ENCODE measurements around the gene RSL24D1.
"Not testable (repeated sequence)": the region's sequence is repeated elsewhere in the genome, so short reads cannot be mapped to it uniquely, and the experiment has no call there.

Gene RSL24D1

DNA sequence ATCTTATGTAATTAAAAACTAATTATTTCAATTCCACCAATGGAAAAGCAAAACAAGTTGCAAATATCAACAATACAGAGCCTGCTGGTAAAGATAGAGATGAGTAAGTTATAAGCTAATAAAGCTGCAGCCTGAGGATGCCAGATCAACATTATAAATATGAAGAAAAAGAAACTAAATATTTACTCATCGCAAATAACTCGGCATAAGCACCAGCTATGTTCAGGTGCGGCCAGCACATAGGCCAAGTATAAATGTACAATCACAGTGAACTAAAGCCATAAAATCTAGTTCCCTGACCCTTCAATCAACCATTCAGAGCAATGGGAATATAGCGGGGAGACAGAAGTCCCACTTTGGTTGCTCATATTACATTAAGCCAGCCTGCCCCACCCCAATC, 7.7 kb upstream of the RSL24D1 start:
- no peak for DNase-seq

DNA sequence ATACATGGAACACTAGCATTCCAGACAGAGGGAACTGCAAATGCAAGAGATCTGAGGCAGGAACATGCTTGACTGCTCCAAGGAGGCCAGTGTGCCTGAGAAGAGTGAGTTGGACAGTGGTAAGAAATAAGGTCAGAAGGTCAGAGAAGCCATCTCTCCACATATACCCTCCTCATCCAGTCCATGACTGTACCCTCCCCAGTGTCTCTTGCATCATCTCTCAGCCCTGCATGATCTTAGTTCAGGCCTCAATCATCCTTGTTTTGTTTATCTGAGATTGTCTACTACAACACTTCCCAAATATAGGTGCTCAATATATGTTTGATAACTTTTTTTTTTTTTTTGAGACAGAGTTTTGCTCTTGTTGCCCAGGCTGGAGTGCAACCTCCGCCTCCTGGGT, 5.5 kb upstream of the RSL24D1 start:
- DNase-seq = no peak

DNA sequence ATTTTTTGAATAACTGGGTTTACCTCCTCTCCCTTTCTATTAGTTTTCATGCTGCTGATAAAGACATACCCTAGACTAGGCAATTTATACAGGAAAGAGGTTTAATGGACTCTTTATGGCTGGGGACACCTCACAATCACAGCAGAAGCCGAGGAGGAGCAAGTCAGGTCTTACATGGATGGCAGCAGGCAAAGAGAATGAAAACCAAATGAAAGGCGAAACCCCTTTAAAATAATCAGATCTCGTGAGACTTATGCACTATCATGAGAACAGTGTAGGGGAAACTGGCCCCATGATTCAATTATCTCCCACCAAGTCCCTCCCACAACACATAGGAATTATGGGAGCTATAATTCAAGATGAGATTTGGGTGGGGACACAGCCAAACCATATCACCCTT, 2.0 kb upstream of the RSL24D1 start:
- no peak for DNase-seq

DNA sequence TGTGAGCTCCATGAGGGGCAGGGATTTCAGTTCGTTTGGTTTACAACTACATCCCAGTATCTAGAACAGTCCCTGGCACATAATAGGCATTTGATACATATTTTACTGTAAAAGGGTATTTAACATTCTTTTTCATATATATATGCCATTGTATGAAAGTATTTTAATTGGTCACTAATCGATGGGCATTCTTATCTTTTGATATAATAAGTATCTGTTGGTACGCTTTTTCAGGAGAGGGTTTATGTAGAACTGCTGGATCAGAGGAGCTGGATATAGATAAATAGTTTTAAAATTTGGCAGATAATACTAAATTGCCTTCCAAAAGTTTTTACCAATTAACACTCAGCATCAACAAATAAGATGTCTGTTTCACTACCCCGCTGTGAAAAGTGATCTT, 978 bp upstream of the RSL24D1 start:
- no peak for DNase-seq

DNA sequence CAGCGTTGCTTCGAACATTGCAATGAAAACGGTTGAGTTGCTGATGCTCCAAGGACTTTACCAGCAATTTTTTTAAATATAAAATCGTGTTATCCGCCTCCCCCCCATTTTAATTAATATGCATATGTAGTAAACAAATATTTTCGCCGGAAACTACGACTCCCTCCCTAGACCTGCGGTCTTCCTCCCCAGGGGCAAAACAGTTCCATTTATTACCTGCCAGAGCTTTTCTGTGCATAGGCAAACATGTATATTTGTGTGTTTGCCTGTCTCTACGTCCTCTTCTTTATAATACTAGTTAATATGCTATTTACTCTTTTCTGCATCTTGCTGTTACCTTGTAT, 593 bp upstream of the RSL24D1 start:
- DNase-seq = no peak

DNA sequence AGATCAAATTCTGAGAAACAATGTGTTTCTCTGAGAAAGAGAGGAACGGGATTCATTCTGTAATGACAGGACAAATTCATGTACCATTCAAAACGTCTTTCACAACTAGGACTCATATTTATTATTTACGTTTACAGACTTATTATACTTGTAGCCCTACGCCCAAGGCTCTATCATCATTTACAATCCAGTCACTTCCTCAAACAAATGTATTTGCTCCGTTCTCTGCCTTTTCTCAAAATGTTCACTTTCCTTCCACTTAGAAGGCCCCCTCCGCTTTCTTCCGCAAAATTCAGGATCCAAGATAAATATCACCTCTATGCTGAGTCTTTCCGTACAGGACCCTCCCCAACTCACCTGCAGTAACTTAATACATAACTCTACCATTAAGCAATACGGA, 745 bp downstream of the RSL24D1 start:
- no peak for DNase-seq

DNA sequence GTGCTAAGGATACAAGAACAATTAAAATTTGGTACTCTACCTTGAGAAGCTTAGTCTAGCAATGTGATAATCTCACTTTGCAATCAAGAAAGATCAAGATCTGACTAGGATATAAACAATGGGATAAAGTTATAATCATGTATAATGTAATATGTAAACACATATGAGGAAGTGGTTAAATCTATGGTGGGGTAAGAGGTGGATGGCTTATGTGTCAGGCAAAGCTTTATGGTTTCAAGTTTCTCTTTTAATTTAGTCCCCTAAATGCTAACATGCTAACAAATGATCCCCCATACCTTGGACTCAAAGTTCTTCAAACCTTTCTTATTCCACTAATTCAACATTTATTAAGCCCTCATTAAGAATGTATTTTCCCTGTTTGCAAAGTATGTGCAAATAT, 2.5 kb downstream of the RSL24D1 start:
- no peak for DNase-seq

DNA sequence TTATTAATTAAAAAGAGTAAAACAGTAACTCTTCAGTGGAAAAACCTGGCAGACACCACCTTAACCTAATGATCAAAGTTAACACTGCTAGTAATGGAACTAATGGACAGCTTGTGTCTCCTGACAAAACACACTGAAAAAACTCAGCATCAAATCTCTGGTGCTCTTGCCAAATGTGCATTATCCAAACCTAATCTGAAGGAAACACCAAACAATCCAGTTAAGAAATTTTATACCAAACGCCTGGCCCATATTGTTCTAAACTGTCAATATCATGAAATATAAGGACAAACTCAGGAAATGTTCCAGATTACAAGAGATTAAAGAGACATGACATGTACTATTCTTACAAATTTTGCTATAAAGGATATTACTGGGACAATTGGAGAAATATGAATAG, 10.4 kb downstream of the RSL24D1 start:
- DNase-seq = no peak

DNA sequence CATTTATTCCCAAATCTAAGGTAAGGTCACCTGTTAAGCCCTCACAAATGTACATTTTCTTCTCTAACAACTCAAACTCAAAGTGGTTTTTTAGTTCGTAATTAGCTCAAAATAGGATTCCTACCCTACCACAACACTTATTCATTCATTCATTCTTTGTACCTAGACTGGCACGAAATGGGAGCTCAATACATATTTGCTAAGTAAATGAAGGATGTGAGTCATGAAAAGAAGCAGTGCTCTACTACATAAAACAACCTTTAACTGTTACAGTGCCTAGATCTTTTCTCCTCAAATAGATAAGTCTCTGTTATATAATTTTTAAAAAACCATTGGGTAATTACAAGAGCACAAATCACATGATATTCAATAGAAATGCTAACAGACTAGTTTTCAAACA, 13.1 kb downstream of the RSL24D1 start:
- no peak for DNase-seq

DNA sequence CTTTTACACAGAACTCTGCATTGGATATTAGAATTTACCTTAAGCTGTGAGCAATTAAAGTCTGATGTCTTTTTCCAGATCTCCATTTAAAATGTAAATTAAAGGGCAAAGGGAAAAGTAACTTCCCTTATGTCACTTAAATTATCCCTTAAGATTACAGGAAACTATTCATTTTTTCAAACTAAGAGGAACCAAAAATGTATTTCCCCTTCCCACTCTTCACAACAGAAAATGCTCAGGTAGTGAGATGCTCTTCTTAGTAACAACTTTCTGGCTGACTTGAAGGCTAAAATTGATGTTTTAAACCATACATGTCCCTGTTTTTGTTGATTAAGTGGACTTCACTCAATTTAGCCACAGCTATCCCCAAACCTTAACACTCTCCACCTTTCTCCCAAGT, 17.6 kb downstream of the RSL24D1 start:
- DNase-seq = no peak

DNA sequence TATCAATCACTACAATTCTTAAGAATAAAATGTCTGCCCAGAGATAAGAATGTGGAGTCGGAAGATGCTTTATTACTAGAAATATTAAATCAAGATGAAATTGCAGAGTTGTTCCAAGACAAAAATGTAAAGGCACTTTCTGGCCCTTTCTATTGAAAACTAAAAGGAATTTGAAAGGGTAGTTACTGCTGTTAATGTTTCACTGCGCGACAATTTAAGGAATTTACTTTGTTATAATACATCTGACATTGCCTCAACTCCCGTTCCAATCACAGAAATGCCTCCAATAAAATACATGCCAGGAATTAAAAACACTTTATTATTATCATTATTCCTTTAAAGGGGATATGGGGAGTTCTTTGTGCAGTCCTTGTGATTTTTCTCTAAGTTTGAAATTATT, 26.4 kb downstream of the RSL24D1 start:
- DNase-seq = no peak

DNA sequence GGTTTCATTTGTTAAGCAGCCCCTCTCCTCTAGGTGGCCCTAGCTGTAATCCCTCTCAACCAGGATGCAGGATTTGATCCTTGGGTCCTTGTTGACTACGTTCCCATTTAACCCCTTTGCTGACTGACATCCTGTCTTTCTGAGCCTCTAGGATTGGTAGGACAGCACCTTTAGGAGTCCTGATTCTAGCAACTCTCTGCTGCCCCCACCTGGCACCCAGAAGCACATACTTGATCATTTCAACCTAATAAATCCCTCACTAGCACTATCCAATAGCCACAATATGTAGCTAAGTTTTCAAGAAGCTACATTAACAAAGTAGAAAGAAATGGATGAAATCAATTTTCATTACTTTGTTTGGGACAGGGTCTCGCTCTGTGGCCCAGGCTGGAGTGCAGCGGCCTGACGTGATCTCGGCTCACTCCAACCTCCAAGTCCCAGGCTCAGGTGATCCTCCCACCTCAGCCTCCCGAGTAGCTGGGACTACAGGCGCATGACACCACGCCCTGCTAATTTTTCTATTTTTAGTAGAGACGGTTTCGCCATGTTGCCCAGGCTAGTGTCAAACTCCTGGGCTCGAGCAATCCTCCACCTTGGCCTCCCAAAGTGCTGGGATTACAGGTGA, 28.3 kb downstream of the RSL24D1 start:
- DNase-seq = no peak

DNA sequence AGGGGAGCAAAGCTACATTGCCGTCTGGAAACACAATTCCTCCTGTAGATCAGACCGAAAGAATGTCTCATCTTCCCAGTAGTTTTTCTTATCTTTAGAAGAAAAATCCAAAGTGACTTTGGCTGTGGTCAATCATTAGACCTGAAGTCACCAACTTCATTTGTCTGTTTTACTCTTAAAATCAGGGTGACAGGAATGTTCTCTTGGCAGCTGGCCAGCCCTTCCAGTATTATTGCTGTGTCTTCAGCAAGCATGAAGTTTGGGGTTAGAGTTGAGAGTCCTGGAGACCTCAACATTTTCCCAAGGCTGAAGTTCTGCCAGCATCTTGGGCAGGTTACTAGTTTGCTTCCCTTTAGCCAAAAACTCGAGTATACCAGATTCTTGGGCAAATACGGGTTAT, 32.5 kb downstream of the RSL24D1 start:
- DNase-seq = no peak

DNA sequence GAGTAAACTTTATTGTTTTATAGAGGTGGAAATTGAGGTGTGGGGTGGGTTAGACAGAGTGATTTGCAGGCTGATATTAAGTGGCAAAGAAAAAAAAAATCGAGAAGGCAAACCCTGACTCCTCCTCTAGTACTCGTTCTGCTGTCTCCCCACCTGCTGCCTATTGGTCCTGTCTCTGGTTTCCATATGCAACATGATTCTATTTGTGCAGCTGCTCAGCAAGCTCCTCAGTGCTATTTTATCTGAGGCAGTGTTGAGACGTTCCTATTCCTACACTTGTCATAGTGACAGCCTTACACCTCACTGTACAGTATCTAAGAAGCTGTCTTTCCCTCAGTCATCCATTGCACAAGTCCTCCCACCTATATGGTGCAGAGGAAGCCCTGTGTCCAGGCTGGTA, 45.1 kb downstream of the RSL24D1 start:
- DNase-seq = no peak

DNA sequence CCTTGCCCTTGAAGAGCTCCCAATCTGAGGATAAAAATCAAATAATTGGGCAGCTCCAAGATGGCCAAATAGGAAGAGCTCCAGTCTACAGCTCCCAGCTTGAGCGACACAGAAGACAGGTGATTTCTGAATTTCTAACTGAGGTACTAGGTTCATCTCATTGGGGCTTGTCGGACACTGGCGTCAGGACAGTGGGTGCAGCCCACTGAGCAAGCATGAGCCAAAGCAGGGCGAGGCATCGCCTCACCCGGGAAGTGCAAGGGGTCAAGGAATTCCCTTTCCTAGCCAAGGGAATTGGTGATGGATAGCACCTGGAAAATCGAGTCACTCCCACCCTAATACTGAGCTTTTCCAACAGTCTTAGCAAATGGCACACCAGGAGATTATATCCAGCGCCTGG, 53.6 kb downstream of the RSL24D1 start:
- not testable (repeated sequence) for DNase-seq

DNA sequence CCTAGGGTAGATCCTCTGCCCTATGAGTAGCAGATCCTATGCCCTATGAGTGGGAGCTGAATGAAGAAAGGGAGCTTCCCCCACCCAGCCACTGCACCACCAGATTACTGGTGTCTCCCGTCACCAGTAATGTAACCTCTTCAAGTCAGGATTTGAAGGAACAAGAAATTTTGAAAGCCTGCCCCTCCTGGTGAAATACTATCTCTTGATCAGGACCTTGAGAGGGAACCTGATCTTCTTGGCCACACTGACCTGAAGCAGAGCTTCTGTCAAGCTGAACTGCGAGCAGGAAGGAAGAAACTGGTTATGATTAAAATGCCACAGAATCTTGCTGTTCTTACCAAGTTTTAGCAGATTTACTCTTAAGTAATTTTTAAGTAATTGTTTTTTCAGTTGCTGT, 62.8 kb downstream of the RSL24D1 start:
- no peak for DNase-seq

DNA sequence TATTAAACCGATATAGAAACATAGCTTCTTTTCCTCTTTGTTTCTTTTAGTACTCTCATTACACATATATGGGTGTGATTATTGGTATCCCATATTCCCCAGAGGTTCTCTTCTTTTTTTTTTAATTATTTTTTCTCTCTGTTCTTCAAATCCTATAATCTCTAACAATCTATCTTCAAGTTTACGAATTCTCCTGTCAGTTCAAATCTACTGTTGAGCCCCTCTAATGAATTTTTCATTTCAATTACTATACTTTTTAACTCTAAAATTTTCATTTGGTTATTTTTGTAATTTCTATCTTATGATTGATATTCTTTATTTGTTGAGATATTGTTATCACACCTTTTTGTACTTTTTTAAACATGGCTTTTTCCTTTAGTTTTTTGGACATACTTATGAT, 64.1 kb downstream of the RSL24D1 start:
- DNase-seq = no peak
